ENCODE results near the gene EMX2. TPM values are rescaled to one million over a fixed set of nuclear protein-coding genes. Genes with fewer than 3 reads are reported as not detected.
A peak's percentile ranks its signal among the peaks of the same experiment; 100 is the strongest.

Gene EMX2
- total and polyA plus RNA-seq, 2 experiments from 2014 or later: not detected

- no peak for TF ChIP-seq ZNF462 (CRISPR knock-in tag; IDR thresholded peaks at IDR 0.05)
- TF ChIP-seq NANOG (IDR thresholded peaks at IDR 0.05; ENCODE audit: borderline replicate concordance): no peak
- TF ChIP-seq EZH2 (IDR thresholded peaks at IDR 0.05; ENCODE audit: low read depth, unreplicated experiment): no peak
Measured at GRCh38 chr10:117516681-117517080, 25.9 kb upstream of the EMX2 start (continued).

- peaks cover 3% of the 10 kb centered on the region for H3K27me3 Mint-ChIP-seq (ENCODE audit: insufficient read depth, low read depth, poor library complexity)
- peaks cover 4% of the 10 kb centered on the region; the same call in 2 of the 3 replicates for H3K4me1 Mint-ChIP-seq
- Histone ChIP-seq H2AFZ (no peak overlapping the region), H3F3A (replicated peaks; ENCODE audit: low read depth) (no peaks in the 10 kb centered on the region), H3K4me3 (no peak overlapping the region), H3K27ac (ENCODE audit: low read depth) (no peak overlapping the region), H4K20me1 (replicated peaks; ENCODE audit: insufficient read depth) (no peaks in the 10 kb centered on the region), H3K4me1 (ENCODE audit: insufficient read depth) (no peaks in the 10 kb centered on the region), H3K4me2 (no peak overlapping the region), H3K27me3 (ENCODE audit: insufficient read depth) (peaks cover 6% of the 10 kb centered on the region; the same call in 1 of the 2 replicates), H3K79me2 (replicated peaks; ENCODE audit: insufficient read depth) (no peaks in the 10 kb centered on the region), H3K9me2 (ENCODE audit: insufficient read depth) (no peaks in the 10 kb centered on the region), H3K36me3 (ENCODE audit: insufficient read depth) (no peaks in the 10 kb centered on the region)
- TF ChIP-seq CREB1 (CRISPR knock-in tag; IDR thresholded peaks at IDR 0.05; ENCODE audit: low read depth) (no peak), EZH2phosphoT487 (IDR thresholded peaks at IDR 0.05; ENCODE audit: unreplicated experiment) (no peak), STAT1 (IDR thresholded peaks at IDR 0.05; ENCODE audit: unreplicated experiment) (no peak), EZH2 (IDR thresholded peaks at IDR 0.05; ENCODE audit: low read depth, unreplicated experiment) (no peak), POLR2AphosphoS5 (IDR thresholded peaks at IDR 0.05; ENCODE audit: low read depth) (no peak)
- H3K4me3 Mint-ChIP-seq: no peak overlapping the region
- no peak overlapping the region for H3K27ac Mint-ChIP-seq
- H3K36me3 Mint-ChIP-seq (ENCODE audit: low read depth): no peaks in the 10 kb centered on the region
- H3K9me3 Mint-ChIP-seq: no peaks in the 10 kb centered on the region
- ATAC-seq: peak; percentile 73
- no peak for DNase-seq (ENCODE audit: low spot score)
Measured at GRCh38 chr10:117518246-117518645, 24.3 kb upstream of the EMX2 start.
